SK-N-SH (cell line): Measurements from ENCODE around the gene EXOC6B.

ENCODE experiments used
- CTCF ChIP-seq: fragments of 200-600 bp; sonication (generic); IDR thresholded peaks from 2 replicates; pipeline ENCODE4 v1.6.1; 2017; ENCODE audit warnings: antibody characterized with exemption, mild to moderate bottlenecking, moderate library complexity
- NFIC ChIP-seq: IDR thresholded peaks from 2 replicates; pipeline ENCODE4 v1.4.0; 2012; ENCODE audit warnings: borderline replicate concordance

DNA sequence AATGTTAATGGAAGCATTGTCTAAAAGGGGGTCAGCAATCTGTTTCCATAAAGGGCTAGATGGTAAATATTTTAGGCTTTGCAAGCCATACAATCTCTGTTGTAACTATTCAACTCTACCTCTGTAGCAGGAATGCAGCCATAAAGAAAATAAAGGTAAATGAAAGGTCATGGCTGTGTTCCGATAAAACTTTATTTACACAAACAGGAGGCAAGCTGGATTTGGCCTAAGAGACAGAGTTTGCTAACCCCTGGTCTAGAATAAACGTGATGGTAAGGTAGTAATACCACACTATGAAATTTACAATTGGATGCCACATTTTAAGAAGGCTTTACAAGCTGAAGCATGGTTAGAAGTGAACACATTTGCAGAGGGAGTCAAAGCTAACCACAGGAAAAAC lies 91.4 kb downstream of the EXOC6B start:
- TF ChIP-seq NFIC (no peak), CTCF (no peak)
